Lung (tissue), 12 donors: Measurements from ENCODE around the gene AGR3. TPM values are rescaled to one million over a fixed set of nuclear protein-coding genes. Genes with fewer than 3 reads are reported as not detected.

Experiments
- ATAC-seq: fragments of 200-7000 bp; cut with Tn5 transposase; one replicate; pipeline ENCODE4 v1.9.1; 2020; ENCODE audit warnings: moderate number of reproducible peaks; ENCODE audit not compliant: insufficient read depth, low FRiP score
- DNase-seq, 3 donors: peaks; one replicate each; pipeline ENCODE4 v3.0.0-alpha.2; 2013 to 2017
- H3K27ac ChIP-seq, 2 donors: one replicate each; pipeline ENCODE4 v1.5.1; 2013; ENCODE audit warnings: mild to moderate bottlenecking in 2 of 2, moderate library complexity in 2 of 2, control low read depth in 1 of 2, inconsistent platforms in 1 of 2, low read depth in 1 of 2, low read length in 1 of 2
- H3K27me3 ChIP-seq, 3 donors: one replicate each; pipeline ENCODE4 v1.5.1; 2013; ENCODE audit warnings: low read length in 2 of 3; ENCODE audit not compliant: control insufficient read depth in 3 of 3, insufficient read depth in 3 of 3
- H3K36me3 ChIP-seq, 4 donors: one replicate each; pipeline ENCODE4 v1.5.1; 2013; ENCODE audit warnings: low read length in 4 of 4, mild to moderate bottlenecking in 1 of 4, moderate library complexity in 1 of 4; ENCODE audit not compliant: control insufficient read depth in 4 of 4, insufficient read depth in 4 of 4
- H3K4me1 ChIP-seq, 5 donors: one replicate each; pipeline ENCODE4 v1.5.1; 2013; ENCODE audit warnings: low read length in 5 of 5, mild to moderate bottlenecking in 2 of 5, moderate library complexity in 1 of 5; ENCODE audit not compliant: control insufficient read depth in 5 of 5, insufficient read depth in 5 of 5
- H3K4me3 ChIP-seq: one replicate; pipeline ENCODE4 v1.5.1; 2013; ENCODE audit warnings: mild to moderate bottlenecking, control low read depth, moderate library complexity
- H3K9ac ChIP-seq, 2 donors: one replicate each; pipeline ENCODE4 v1.5.1; 2013; ENCODE audit warnings: low read length in 2 of 2, control low read depth in 1 of 2; ENCODE audit not compliant: insufficient read depth in 1 of 2
- H3K9me3 ChIP-seq, 4 donors: one replicate each; pipeline ENCODE4 v1.5.1; 2013; ENCODE audit warnings: low read length in 3 of 4, mild to moderate bottlenecking in 1 of 4, moderate library complexity in 1 of 4; ENCODE audit not compliant: control insufficient read depth in 4 of 4, insufficient read depth in 3 of 4
- CTCF ChIP-seq: IDR thresholded peaks from 2 replicates; pipeline ENCODE4 v1.5.1; 2012; ENCODE audit warnings: mild to moderate bottlenecking; ENCODE audit errors: control extremely low read depth, extremely low read depth
- WGBS, 2 donors: extraction: QIAGEN DNeasy Blood & Tissue Kit; methylation state at CpG; one replicate each; pipeline ENCODE4 v1.1.7; 2013; 5-methylcytosine and 5-hydroxymethylcytosine counted together
- polyA plus RNA-seq, 2 donors: library from polyadenylated mRNA; stranded (reverse); fragments of 200-250 nt; gene quantifications; one replicate each; pipeline ENCODE4 v1.2.1, GENCODE V29; 2013
- total RNA-seq, 2 donors: library from RNA; depleted of rRNA in 1 of 2; stranded (reverse); fragments of >200 nt in 1 of 2; gene quantifications; one replicate each; pipeline ENCODE4 v1.2.1, GENCODE V29; 2014 to 2021
- donor health status: control.
- donor health status: control.
- donor health status: Bipolar disorder and iron deficiency.
- donor health status: healthy.
- donor health status: DM: yes; HTN: yes; CAD: no.

AGR3 gene
- total and polyA plus RNA-seq, 4 donors = 136 to 464 (median 188) TPM

GRCh38 chr7:16889851-16890415 lies 8.2 kb upstream of the AGR3 start:
- H3K27ac ChIP-seq = no peak overlapping the region
- no peak overlapping the region for H3K4me3 ChIP-seq
- no peaks in the 10 kb centered on the region for H3K27me3 ChIP-seq
- no peak for ATAC-seq
- H3K36me3 ChIP-seq = no peaks in the 10 kb centered on the region
- H3K9me3 ChIP-seq = no peaks in the 10 kb centered on the region
- WGBS, 2 donors = 82 to 85% methylated on average over 1 of the region's 1 CpG
- no peak for TF ChIP-seq CTCF
- no peak overlapping the region for H3K9ac ChIP-seq
- DNase-seq = no peak
- no peaks in the 10 kb centered on the region for H3K4me1 ChIP-seq

DNA sequence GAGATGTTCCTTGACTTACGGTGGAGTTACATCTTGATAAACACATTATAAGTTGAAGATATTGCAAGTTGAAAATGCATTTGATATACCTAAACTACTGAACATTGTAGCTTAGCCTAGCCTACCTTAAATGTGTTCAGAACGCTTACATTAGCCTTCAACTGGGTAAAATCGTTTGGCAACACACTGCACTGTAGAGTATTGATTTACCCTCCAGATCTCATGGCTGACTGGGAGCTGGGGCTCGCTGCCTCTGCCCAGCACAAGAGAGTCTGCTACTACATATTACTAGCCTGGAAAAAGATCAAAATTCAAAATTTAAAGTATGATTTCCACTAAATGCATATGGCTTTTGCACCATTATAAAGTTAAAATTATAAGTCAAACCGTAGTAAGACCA lies 7.5 kb upstream of the AGR3 start:
- no peak for DNase-seq
- WGBS, 2 donors = 88 to 96% methylated on average over 5 of the region's 5 CpGs

GRCh38 chr7:16883918-16884317 lies 2.1 kb upstream of the AGR3 start:
- Histone ChIP-seq H3K4me1 (no peaks in the 10 kb centered on the region), H3K9ac (no peak overlapping the region), H3K4me3 (no peak overlapping the region), H3K27me3 (no peaks in the 10 kb centered on the region), H3K9me3 (no peaks in the 10 kb centered on the region), H3K27ac (no peak overlapping the region), H3K36me3 (no peaks in the 10 kb centered on the region)
- 54 to 72% methylated on average over 2 of the region's 2 CpGs for WGBS, 2 donors
- no peak for TF ChIP-seq CTCF
- no peak for ATAC-seq
- no peak for DNase-seq

More for the DNA sequence above, 7.5 kb upstream of the AGR3 start:
- H3K9me3 ChIP-seq = no peaks in the 10 kb centered on the region
- no peak overlapping the region for H3K4me3 ChIP-seq
- H3K36me3 ChIP-seq = no peaks in the 10 kb centered on the region
- H3K9ac ChIP-seq = no peak overlapping the region
- ATAC-seq = no peak
- H3K27me3 ChIP-seq = no peaks in the 10 kb centered on the region
- H3K27ac ChIP-seq = no peak overlapping the region
- no peak for TF ChIP-seq CTCF
- no peaks in the 10 kb centered on the region for H3K4me1 ChIP-seq

- 45 to 68% methylated on average over 1 of the region's 1 CpG for WGBS, 2 donors
- H3K9ac ChIP-seq = no peak overlapping the region
Observed at GRCh38 chr7:16880554-16880953, 1.2 kb downstream of the AGR3 start.

More at GRCh38 chr7:16880554-16880953, 1.2 kb downstream of the AGR3 start:
- ATAC-seq = no peak
- H3K4me3 ChIP-seq = no peak overlapping the region
- no peaks in the 10 kb centered on the region for H3K9me3 ChIP-seq
- no peak for DNase-seq
- peak overlapping the region in 1 of 2 donors; percentile 83 for H3K27ac ChIP-seq
- no peaks in the 10 kb centered on the region for H3K4me1 ChIP-seq
- H3K36me3 ChIP-seq = no peaks in the 10 kb centered on the region
- H3K27me3 ChIP-seq = no peaks in the 10 kb centered on the region
- no peak for TF ChIP-seq CTCF
